CD4-positive, alpha-beta T cell (primary cell): Measurements from ENCODE around the gene MAU2. TPM values are rescaled to one million over a fixed set of nuclear protein-coding genes. Genes with fewer than 3 reads are reported as not detected.

Source experiments
- ATAC-seq: fragments of 200-7000 bp; cut with Tn5 transposase; one replicate; pipeline ENCODE4 v1.10.0; 2022; ENCODE audit warnings: mild to moderate bottlenecking; ENCODE audit not compliant: poor library complexity
- CTCF ChIA-PET: fragments of 350-600 bp; sonication (Branson Sonifier 250); formaldehyde crosslinking; loops from one replicate; lab custom pipeline; 2021; ENCODE audit warnings: antibody characterized with exemption, inconsistent platforms; lab: Charles Lee
- POLR2A ChIA-PET: fragments of 350-600 bp; sonication (Branson Sonifier 250); formaldehyde crosslinking; loops from one replicate; lab custom pipeline; 2021; ENCODE audit warnings: antibody characterized with exemption, inconsistent platforms; lab: Charles Lee
- DNase-seq, 14 experiments: peaks; one replicate each; pipeline ENCODE4 v3.0.0-alpha.2; 2013 to 2020; ENCODE audit warnings: mixed read lengths in 2 of 14
- H3K27ac ChIP-seq, 2 donors: one replicate each; pipeline versions ENCODE4 v1.5.1 to v1.7.0; 2013; ENCODE audit warnings: low read length in 2 of 2, low read depth in 1 of 2, mild to moderate bottlenecking in 1 of 2
- H3K27me3 ChIP-seq, 2 experiments: 1 replicate in 1 of 2; 2 replicates in 1 of 2; pipeline versions ENCODE4 v1.6.1 to v1.7.0; 2013; ENCODE audit warnings: low read length in 2 of 2, control low read depth in 1 of 2, mild to moderate bottlenecking in 1 of 2, moderate library complexity in 1 of 2; ENCODE audit not compliant: insufficient read depth in 2 of 2, control insufficient read depth in 1 of 2
- H3K36me3 ChIP-seq: one replicate; pipeline ENCODE4 v1.6.1; 2013; ENCODE audit warnings: low read length, control low read depth; ENCODE audit not compliant: insufficient read depth
- H3K4me1 ChIP-seq: one replicate; pipeline ENCODE4 v1.6.1; 2013; ENCODE audit warnings: low read length, control low read depth; ENCODE audit not compliant: insufficient read depth
- H3K4me3 ChIP-seq: one replicate; pipeline ENCODE4 v1.5.1; 2013; ENCODE audit warnings: mild to moderate bottlenecking, low read length, moderate library complexity
- H3K9me3 ChIP-seq, 2 experiments: 1 replicate in 1 of 2; 2 replicates in 1 of 2; pipeline versions ENCODE4 v1.6.1 to v1.7.0; 2013; ENCODE audit warnings: low read length in 2 of 2, mild to moderate bottlenecking in 2 of 2, control low read depth in 1 of 2, moderate library complexity in 1 of 2; ENCODE audit not compliant: control insufficient read depth in 1 of 2, insufficient read depth in 1 of 2
- H3K27ac Mint-ChIP-seq: one replicate; pipeline ENCODE4 v1.8.0; 2020; ENCODE audit warnings: mixed read lengths
- H3K27me3 Mint-ChIP-seq: one replicate; pipeline ENCODE4 v1.8.0; 2021; ENCODE audit warnings: mixed read lengths
- H3K36me3 Mint-ChIP-seq: one replicate; pipeline ENCODE4 v1.8.0; 2021; ENCODE audit warnings: low read depth, mixed read lengths
- H3K4me1 Mint-ChIP-seq: one replicate; pipeline ENCODE4 v1.8.0; 2021; ENCODE audit warnings: low read depth, mixed read lengths
- H3K4me3 Mint-ChIP-seq: one replicate; pipeline ENCODE4 v1.8.0; 2020; ENCODE audit warnings: mild to moderate bottlenecking, mixed read lengths
- H3K9me3 Mint-ChIP-seq: one replicate; pipeline ENCODE4 v1.8.0; 2020; ENCODE audit warnings: mixed read lengths
- CTCF ChIP-seq: fragments of 200-600 bp; IDR thresholded peaks from one replicate; pipeline ENCODE4 v1.8.0; 2022; ENCODE audit warnings: antibody characterized with exemption, mild to moderate bottlenecking
- intact Hi-C, 2 experiments: fragments of 100-400 bp; cut with DNase I in 1 of 2; cut with micrococcal nuclease in 1 of 2; formaldehyde crosslinking; loops; one replicate each; pipeline versions ENCODE4 v1.15.1 to v1.9.0; 2023 to 2025; cut with DNase I, micrococcal nuclease
- total RNA-seq, 174 experiments: library from RNA in 2 of 174; stranded (reverse) in 2 of 174; gene quantifications; one replicate each; pipeline ENCODE4 v1.2.3 and lab custom pipeline; 2021 to 2026

The MAU2 gene
- total RNA-seq, 2 experiments from 2014 or later = 132 to 133 TPM

- ATAC-seq (no peak), DNase-seq (no peak)
- no peaks in the 10 kb centered on the region for H3K27me3 Mint-ChIP-seq
- peaks cover 58% of the 10 kb centered on the region for H3K36me3 Mint-ChIP-seq
- Histone ChIP-seq H3K4me3 (no peak overlapping the region), H3K36me3 (peaks cover 43% of the 10 kb centered on the region), H3K4me1 (peaks cover 59% of the 10 kb centered on the region), H3K9me3 (no peaks in the 10 kb centered on the region), H3K27ac (no peak overlapping the region), H3K27me3 (no peaks in the 10 kb centered on the region)
- POLR2A ChIA-PET = interaction anchor here (1.0 kb wide), 1 partner anchor 81 kb away, joined by 5 read pairs; the partner anchor contains the start of gene GATAD2A
- peak overlapping the region; percentile 68 for H3K4me3 Mint-ChIP-seq
- peak overlapping the region; percentile 49 for H3K27ac Mint-ChIP-seq
- H3K9me3 Mint-ChIP-seq = no peaks in the 10 kb centered on the region
- CTCF ChIA-PET = interaction anchor here (0.6 kb wide), 1 partner anchor 847 kb away, joined by 3 read pairs; no protein-coding TSS in a partner anchor
- no peak for TF ChIP-seq CTCF
- H3K4me1 Mint-ChIP-seq = peaks cover 56% of the 10 kb centered on the region
- intact Hi-C loops = loop anchor here in 1 of 2 experiments (5.0 to 10.0 kb wide), 6 partner anchors 83 to 451 kb away; partner anchors contain the start of genes ARMC6, ATP13A1, COPE and DDX49
Measured at GRCh38 chr19:19324059-19324770, 3.6 kb downstream of the MAU2 start.

GRCh38 chr19:19327672-19328071, 7.0 kb downstream of the MAU2 start:
- no peak overlapping the region for H3K27ac ChIP-seq
- peak overlapping the region; percentile 36 for H3K27ac Mint-ChIP-seq
- no peak overlapping the region for H3K4me3 ChIP-seq
- POLR2A ChIA-PET = no interaction called here
- no peak for ATAC-seq
- DNase-seq = no peak
- H3K4me1 Mint-ChIP-seq = peaks cover 45% of the 10 kb centered on the region
- H3K27me3 Mint-ChIP-seq = no peaks in the 10 kb centered on the region
- H3K4me1 ChIP-seq = peaks cover 34% of the 10 kb centered on the region
- CTCF ChIA-PET = no interaction called here
- peaks cover 67% of the 10 kb centered on the region for H3K36me3 ChIP-seq
- H3K27me3 ChIP-seq = no peaks in the 10 kb centered on the region
- H3K9me3 ChIP-seq = no peaks in the 10 kb centered on the region
- no peak overlapping the region for H3K4me3 Mint-ChIP-seq
- peaks cover 66% of the 10 kb centered on the region for H3K36me3 Mint-ChIP-seq
- intact Hi-C loops = loop anchor here in 1 of 2 experiments (10.0 kb wide), 1 partner anchor 447 kb away; no protein-coding TSS in a partner anchor
- H3K9me3 Mint-ChIP-seq = no peaks in the 10 kb centered on the region
- no peak for TF ChIP-seq CTCF

- H3K4me1 Mint-ChIP-seq = peaks cover 39% of the 10 kb centered on the region
- H3K36me3 Mint-ChIP-seq = peaks cover 63% of the 10 kb centered on the region
- Histone ChIP-seq H3K27ac (no peak overlapping the region), H3K9me3 (no peaks in the 10 kb centered on the region), H3K27me3 (no peaks in the 10 kb centered on the region), H3K36me3 (peaks cover 74% of the 10 kb centered on the region), H3K4me1 (peaks cover 20% of the 10 kb centered on the region), H3K4me3 (no peak overlapping the region)
- peak in 1 of 14 experiments; percentile 19 for DNase-seq
- no peak overlapping the region for H3K4me3 Mint-ChIP-seq
- no peaks in the 10 kb centered on the region for H3K9me3 Mint-ChIP-seq
- CTCF ChIA-PET = no interaction called here
- peak overlapping the region; percentile 6 for H3K27ac Mint-ChIP-seq
- POLR2A ChIA-PET = no interaction called here
- intact Hi-C loops = loop anchor here in 1 of 2 experiments (10.0 kb wide), 1 partner anchor 446 kb away; no protein-coding TSS in a partner anchor
- no peak for TF ChIP-seq CTCF
- no peaks in the 10 kb centered on the region for H3K27me3 Mint-ChIP-seq
- no peak for ATAC-seq
Measured at GRCh38 chr19:19329126-19329525, 8.5 kb downstream of the MAU2 start.
